HCT116 (cell line): Measurements from ENCODE around the gene CHCHD3. TPM values are rescaled to one million over a fixed set of nuclear protein-coding genes. Genes with fewer than 3 reads are reported as not detected.

ENCODE experiments used
- ATAC-seq: fragments of 200-7000 bp; cut with Tn5 transposase; 2 replicates; pipeline ENCODE4 v1.9.1; 2020; ENCODE audit warnings: mild to moderate bottlenecking, moderate library complexity
- BruUV-seq: library from RNA; stranded (reverse); fragments of 400-500 nt; replicated peaks from 2 replicates; lab custom pipeline; 2021; lab: Mats Ljungman, UMichigan
- CTCF ChIA-PET: fragments of 300-600 bp; sonication (Branson Sonifier 250); formaldehyde crosslinking; loops from one replicate; lab custom pipeline; 2021; ENCODE audit warnings: antibody characterized with exemption; lab: Charles Lee
- POLR2A ChIA-PET: fragments of 300-600, 350-600 bp; sonication (Branson Sonifier 250); formaldehyde crosslinking; loops from one replicate; lab custom pipeline; 2021; ENCODE audit warnings: antibody characterized with exemption; lab: Charles Lee
- RAD21 ChIA-PET, 2 experiments: fragments of 300-600 bp; sonication (Branson Sonifier 250); formaldehyde crosslinking; loops; one replicate each; lab custom pipeline; 2023; ENCODE audit warnings: low total read pairs in 2 of 2; ENCODE audit not compliant: uncharacterized antibody in 2 of 2, unreplicated experiment in 2 of 2, low non-redundant PET in 1 of 2; lab: Charles Lee
- DNase-seq: peaks from one replicate; pipeline ENCODE4 v3.0.0-alpha.2; 2010; ENCODE audit warnings: low read depth, low spot score
- H2AFZ ChIP-seq: fragments of 200-600 bp; shearing (Covaris generic), sonication (generic); 2 replicates; pipeline ENCODE4 v1.6.1; 2017; ENCODE audit warnings: low read depth, mixed run types, mixed read lengths, antibody characterized with exemption, low read length; ENCODE audit not compliant: poor library complexity, severe bottlenecking
- H3K27ac ChIP-seq: 2 replicates; pipeline ENCODE4 v1.5.1; 2012; ENCODE audit warnings: low read depth, low read length
- H3K27me3 ChIP-seq: fragments of 200-600 bp; sonication (generic); 2 replicates; pipeline ENCODE4 v1.6.1; 2016; ENCODE audit warnings: mixed run types, low read length, mixed read lengths; ENCODE audit not compliant: insufficient read depth
- H3K36me3 ChIP-seq, 2 experiments: fragments of 200-500 bp in 1 of 2; fragments of 200-600 bp in 1 of 2; sonication (Bioruptor generic) in 1 of 2; sonication (generic) in 1 of 2; 2 replicates each; pipeline versions ENCODE4 v1.5.1 to v1.6.1; 2014 to 2016; ENCODE audit warnings: low read length in 2 of 2, inconsistent platforms in 1 of 2, mixed read lengths in 1 of 2, mixed run types in 1 of 2; ENCODE audit not compliant: insufficient read depth in 2 of 2, control insufficient read depth in 1 of 2
- H3K4me1 ChIP-seq, 2 experiments: fragments of 200-600 bp in 1 of 2; sonication (generic) in 1 of 2; 2 replicates each; pipeline versions ENCODE4 v1.5.1 to v1.6.1; 2012 to 2017; ENCODE audit warnings: low read length in 2 of 2, inconsistent platforms in 1 of 2, mild to moderate bottlenecking in 1 of 2, mixed read lengths in 1 of 2, mixed run types in 1 of 2, moderate library complexity in 1 of 2; ENCODE audit not compliant: insufficient read depth in 2 of 2, control insufficient read depth in 1 of 2
- H3K4me2 ChIP-seq: fragments of 200-600 bp; sonication (generic); 2 replicates; pipeline ENCODE4 v1.6.1; 2017; ENCODE audit warnings: mixed run types, low read length, mixed read lengths
- H3K4me3 ChIP-seq, 2 experiments: fragments of 200-600 bp in 1 of 2; sonication (generic) in 1 of 2; replicated peaks in 1 of 2; 2 replicates each; pipeline ENCODE4 v1.5.1; 2011 to 2016; ENCODE audit warnings: low read length in 2 of 2, control low read depth in 1 of 2, low read depth in 1 of 2, mild to moderate bottlenecking in 1 of 2, mixed read lengths in 1 of 2, mixed run types in 1 of 2
- H3K79me2 ChIP-seq: fragments of 200-600 bp; sonication (generic); 2 replicates; pipeline ENCODE4 v1.6.1; 2017; ENCODE audit warnings: mild to moderate bottlenecking, mixed run types, low read length, moderate library complexity, mixed read lengths; ENCODE audit not compliant: insufficient read depth
- H3K9ac ChIP-seq: fragments of 200-600 bp; sonication (generic); 2 replicates; pipeline ENCODE4 v1.6.1; 2016; ENCODE audit warnings: low read length, mixed read lengths
- H3K9me2 ChIP-seq: fragments of 200-600 bp; sonication (generic), shearing (Covaris generic); 2 replicates; pipeline ENCODE4 v1.6.1; 2017; ENCODE audit warnings: mixed run types, mild to moderate bottlenecking, moderate library complexity; ENCODE audit not compliant: insufficient read depth
- H3K9me3 ChIP-seq, 2 experiments: fragments of 200-500 bp in 1 of 2; fragments of 200-600 bp in 1 of 2; sonication (Bioruptor generic) in 1 of 2; sonication (generic) in 1 of 2; 2 replicates each; pipeline ENCODE4 v1.6.1; 2014 to 2017; ENCODE audit warnings: low read length in 2 of 2, mixed read lengths in 2 of 2, inconsistent platforms in 1 of 2, low read depth in 1 of 2, mild to moderate bottlenecking in 1 of 2, mixed run types in 1 of 2, moderate library complexity in 1 of 2; ENCODE audit not compliant: control insufficient read depth in 1 of 2, insufficient read depth in 1 of 2
- H4K20me1 ChIP-seq: fragments of 200-600 bp; sonication (generic), shearing (Covaris generic); 2 replicates; pipeline ENCODE4 v1.6.1; 2017; ENCODE audit warnings: mixed run types, mild to moderate bottlenecking, moderate library complexity; ENCODE audit not compliant: insufficient read depth
- ATF3 ChIP-seq: IDR thresholded peaks from 2 replicates; pipeline ENCODE4 v1.6.1; 2012
- CBX3 ChIP-seq: IDR thresholded peaks from 2 replicates; pipeline ENCODE4 v1.6.1; 2012; ENCODE audit warnings: low read depth
- EGR1 ChIP-seq: IDR thresholded peaks from 2 replicates; pipeline ENCODE4 v1.6.1; 2012; ENCODE audit warnings: low read depth
- ELF1 ChIP-seq: IDR thresholded peaks from 2 replicates; pipeline ENCODE4 v1.6.1; 2012; ENCODE audit warnings: low read depth, borderline replicate concordance
- EZH2 ChIP-seq: fragments of 200-600 bp; sonication (generic); IDR thresholded peaks from 2 replicates; pipeline ENCODE4 v1.6.1; 2017; ENCODE audit warnings: antibody characterized with exemption, mixed run types
- EZH2phosphoT487 ChIP-seq: fragments of 200-600 bp; IDR thresholded peaks from 2 replicates; pipeline ENCODE4 v1.6.1; 2018; ENCODE audit warnings: antibody characterized with exemption, borderline replicate concordance
- JUND ChIP-seq: IDR thresholded peaks from 2 replicates; pipeline ENCODE4 v1.6.1; 2012
- MAX ChIP-seq: IDR thresholded peaks from 2 replicates; pipeline ENCODE4 v1.6.1; 2012
- POLR2A ChIP-seq: IDR thresholded peaks from 2 replicates; pipeline ENCODE4 v1.7.0; 2011; ENCODE audit warnings: borderline replicate concordance; ENCODE audit not compliant: insufficient read depth, insufficient read length; ENCODE audit errors: extremely low read depth
- POLR2AphosphoS5 ChIP-seq: IDR thresholded peaks from 2 replicates; pipeline ENCODE4 v1.6.1; 2011; ENCODE audit warnings: mild to moderate bottlenecking, low read depth, low read length, moderate library complexity
- RAD21 ChIP-seq: IDR thresholded peaks from 2 replicates; pipeline ENCODE4 v1.6.1; 2012; ENCODE audit warnings: low read depth, mild to moderate bottlenecking
- REST ChIP-seq: IDR thresholded peaks from 2 replicates; pipeline ENCODE4 v1.6.1; 2012; ENCODE audit warnings: low read depth
- SIN3A ChIP-seq: IDR thresholded peaks from 2 replicates; pipeline ENCODE4 v1.6.1; 2012; ENCODE audit warnings: low read depth
- SP1 ChIP-seq: IDR thresholded peaks from 2 replicates; pipeline ENCODE4 v1.6.1; 2012; ENCODE audit warnings: low read depth
- SRF ChIP-seq: IDR thresholded peaks from 2 replicates; pipeline ENCODE4 v1.6.1; 2012; ENCODE audit warnings: low read depth
- TCF7L2 ChIP-seq: IDR thresholded peaks from 2 replicates; pipeline ENCODE4 v1.7.0; 2011; ENCODE audit warnings: borderline replicate concordance, inconsistent platforms; ENCODE audit not compliant: insufficient read depth, insufficient read length; ENCODE audit errors: extremely low read depth
- ZBTB33 ChIP-seq: IDR thresholded peaks from 2 replicates; pipeline ENCODE4 v1.6.1; 2011; ENCODE audit warnings: mild to moderate bottlenecking, low read length, moderate library complexity; ENCODE audit not compliant: insufficient replicate concordance; ENCODE audit errors: extremely low read depth
- ZFX ChIP-seq: fragments of 450-650 bp; IDR thresholded peaks from 2 replicates; pipeline ENCODE4 v1.6.1; 2017
- intact Hi-C: fragments of 100-400 bp; cut with micrococcal nuclease; formaldehyde crosslinking; loops from 2 replicates; pipeline ENCODE4 v1.10.0; 2022
- total RNA-seq: library from RNA; stranded (reverse); gene quantifications from one replicate; pipeline ENCODE4 v1.2.1, GENCODE V29; 2021; ENCODE audit not compliant: unreplicated experiment

Gene CHCHD3
- total RNA-seq, 1 experiment from 2014 or later: 73.5 TPM

- TF ChIP-seq EZH2phosphoT487 (no peak), POLR2A (no peak), POLR2AphosphoS5 (no peak), SRF (no peak), ZFX (no peak), CBX3 (no peak)
Measured at GRCh38 chr7:132806834-132807233, 275.1 kb downstream of the CHCHD3 start (continued).

- Histone ChIP-seq H3K9me3 (no peaks in the 10 kb centered on the region), H3K27me3 (no peaks in the 10 kb centered on the region), H3K4me2 (no peak overlapping the region), H3K27ac (no peak overlapping the region), H3K4me3 (no peak overlapping the region), H3K79me2 (no peaks in the 10 kb centered on the region), H3K9ac (no peak overlapping the region), H4K20me1 (no peaks in the 10 kb centered on the region), H2AFZ (no peak overlapping the region), H3K9me2 (no peaks in the 10 kb centered on the region), H3K4me1 (no peaks in the 10 kb centered on the region), H3K36me3 (no peaks in the 10 kb centered on the region)
- ChIA-PET POLR2A (no interaction called here), CTCF (no interaction called here), RAD21 (no interaction called here)
- TF ChIP-seq EGR1: no peak
- TF ChIP-seq ATF3: no peak
- TF ChIP-seq SIN3A: no peak
- no peak for TF ChIP-seq SP1
- TF ChIP-seq ELF1: no peak
- no peak for TF ChIP-seq CBX3
- TF ChIP-seq EZH2: no peak
- no peak for TF ChIP-seq ZBTB33
- TF ChIP-seq MAX: no peak
- TF ChIP-seq JUND: no peak
- TF ChIP-seq EZH2phosphoT487: no peak
- no peak for TF ChIP-seq POLR2AphosphoS5
- no peak for TF ChIP-seq RAD21
- TF ChIP-seq SRF: no peak
- no peak for TF ChIP-seq TCF7L2
- no peak for TF ChIP-seq REST
- no peak for TF ChIP-seq ZFX
- DNase-seq: no peak
- intact Hi-C loops: no loop called here
- no peak for ATAC-seq
- no TSS peak for BruUV-seq
Measured at GRCh38 chr7:132805766-132806165, 276.1 kb downstream of the CHCHD3 start.
